Tibial artery (tissue), 4 donors: Measurements from ENCODE around the gene CD180.

Experiments
- DNase-seq, 2 donors: peaks; one replicate each; pipeline ENCODE4 v3.0.0-alpha.2; 2019
- H3K27ac ChIP-seq, 2 donors: fragments of 200-600 bp; sonication (generic) in 1 of 2; 1 replicate in 1 of 2; 2 replicates in 1 of 2; pipeline ENCODE4 v1.5.1; 2018 to 2019; ENCODE audit warnings: mild to moderate bottlenecking in 1 of 2
- H3K27me3 ChIP-seq, 2 donors: fragments of 200-600 bp; sonication (generic) in 1 of 2; one replicate each; pipeline versions ENCODE4 v1.5.1 to v1.6.0; 2016 to 2019
- H3K36me3 ChIP-seq, 3 donors: fragments of 200-600 bp; sonication (generic) in 2 of 3; one replicate each; pipeline ENCODE4 v1.5.1; 2016 to 2019; ENCODE audit warnings: mild to moderate bottlenecking in 2 of 3
- H3K4me1 ChIP-seq, 4 donors: fragments of 200-600 bp; sonication (generic) in 2 of 4; 1 replicate in 3 of 4; 2 replicates in 1 of 4; pipeline ENCODE4 v1.5.1; 2016 to 2019
- H3K4me3 ChIP-seq, 2 donors: fragments of 200-600 bp; sonication (generic) in 1 of 2; 1 replicate in 1 of 2; 2 replicates in 1 of 2; pipeline ENCODE4 v1.5.1; 2018 to 2019; ENCODE audit warnings: mild to moderate bottlenecking in 2 of 2
- H3K9me3 ChIP-seq, 3 donors: fragments of 200-600 bp; sonication (generic) in 1 of 3; one replicate each; pipeline ENCODE4 v1.5.1; 2016 to 2019
- CTCF ChIP-seq, 2 experiments: fragments of 200-600 bp in 1 of 2; fragments of 450-650 bp in 1 of 2; IDR thresholded peaks; one replicate each; pipeline ENCODE4 v1.5.1; 2017 to 2019; ENCODE audit warnings: antibody characterized with exemption in 2 of 2, mild to moderate bottlenecking in 1 of 2, moderate library complexity in 1 of 2
- intact Hi-C: fragments of 100-400 bp; cut with DNase I; formaldehyde crosslinking; loops from one replicate; pipeline ENCODE4 v1.15.0; 2023; ENCODE audit warnings: low total_unique reads

Gene CD180

DNA sequence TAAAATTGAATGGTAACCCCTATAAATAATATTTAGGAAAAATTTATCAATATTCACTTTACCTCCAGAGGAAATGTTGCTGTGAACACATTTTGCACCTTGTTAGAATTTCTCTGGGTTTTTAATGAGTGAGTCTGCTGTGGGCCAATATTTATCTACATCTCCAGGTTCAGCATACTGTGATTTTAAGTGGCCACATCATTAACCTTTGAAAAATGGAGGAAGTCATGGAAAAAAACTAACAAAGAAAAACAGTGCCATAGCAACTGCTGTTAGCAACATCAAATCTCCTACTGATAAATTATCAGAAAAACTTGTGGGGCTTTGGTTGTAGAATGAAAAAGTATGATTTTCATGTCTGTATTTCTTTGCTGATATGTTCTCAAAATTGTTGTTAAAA is 55.0 kb downstream of the CD180 start:
- peaks cover 38 to 73% (median 68%) of the 10 kb centered on the region in 3 donors for H3K36me3 ChIP-seq
- H3K27me3 ChIP-seq = no peaks in the 10 kb centered on the region
- no peaks in the 10 kb centered on the region for H3K9me3 ChIP-seq
- DNase-seq = no peak
- intact Hi-C loops = loop anchor here (10.0 kb wide), 1 partner anchor 327 kb away; no protein-coding TSS in a partner anchor
- no peak for TF ChIP-seq CTCF (IDR thresholded peaks at IDR 0.05)
- no peaks in the 10 kb centered on the region for H3K4me1 ChIP-seq
- no peak overlapping the region for H3K27ac ChIP-seq
- H3K4me3 ChIP-seq = no peak overlapping the region

GRCh38 chr5:67140413-67140812 is 56.2 kb downstream of the CD180 start:
- DNase-seq = no peak
- no peaks in the 10 kb centered on the region for H3K4me1 ChIP-seq
- no peaks in the 10 kb centered on the region for H3K9me3 ChIP-seq
- H3K27ac ChIP-seq = no peak overlapping the region
- TF ChIP-seq CTCF (IDR thresholded peaks at IDR 0.05) = no peak
- H3K27me3 ChIP-seq = no peaks in the 10 kb centered on the region
- H3K36me3 ChIP-seq = peaks cover 44 to 72% (median 70%) of the 10 kb centered on the region in 3 donors
- no peak overlapping the region for H3K4me3 ChIP-seq
- intact Hi-C loops = loop anchor here (10.0 kb wide), 1 partner anchor 326 kb away; no protein-coding TSS in a partner anchor

DNA sequence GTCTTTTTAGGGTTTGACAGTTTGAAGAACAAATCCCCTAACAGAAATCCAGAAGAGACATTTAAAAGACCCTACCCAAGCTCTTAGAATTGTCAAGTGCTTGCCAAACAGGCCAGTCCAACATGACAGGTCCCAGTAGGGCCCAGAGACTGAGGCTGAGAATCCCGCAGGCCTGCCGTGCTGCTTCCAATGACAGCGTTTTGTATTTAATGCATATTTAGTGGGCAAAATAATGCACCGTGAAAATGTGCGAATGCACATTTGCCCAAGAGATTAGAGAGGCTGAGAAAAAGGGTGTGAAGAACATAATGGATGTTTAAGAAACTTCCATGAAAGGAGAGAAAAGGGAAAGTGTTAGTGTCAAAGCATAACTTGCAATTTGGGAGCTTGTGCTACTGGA is 57.6 kb downstream of the CD180 start:
- no peak for TF ChIP-seq CTCF (IDR thresholded peaks at IDR 0.05)
- H3K27me3 ChIP-seq = no peaks in the 10 kb centered on the region

DNA sequence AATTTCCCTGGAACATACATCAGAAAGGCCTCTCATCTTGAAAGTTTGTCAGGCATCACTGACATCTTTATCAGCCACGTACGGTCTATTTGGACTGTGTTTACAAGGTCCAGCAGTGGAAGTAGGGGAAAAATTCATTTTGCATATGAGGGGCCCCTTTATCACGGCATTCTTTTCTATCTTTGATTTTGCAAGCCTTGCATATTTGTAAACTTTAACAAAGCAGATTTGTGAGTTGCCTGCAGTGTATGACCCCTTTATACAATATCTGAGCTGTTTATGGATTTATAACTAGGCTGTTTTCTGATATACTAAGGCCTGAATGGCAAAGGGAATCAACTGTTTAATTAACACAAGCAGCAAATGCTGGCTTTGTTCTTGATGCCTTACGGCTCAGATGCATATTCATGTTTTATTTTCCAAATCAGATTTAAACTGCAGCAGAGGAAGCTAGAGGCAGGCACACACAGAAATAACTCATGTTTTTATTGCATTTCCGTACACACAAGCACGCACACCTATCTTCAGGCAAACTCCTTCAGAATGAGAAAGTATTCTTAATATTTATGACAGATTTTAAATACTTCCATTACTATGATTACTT is 61.1 kb downstream of the CD180 start:
- TF ChIP-seq CTCF (IDR thresholded peaks at IDR 0.05) = no peak
- peaks cover 17 to 60% (median 44%) of the 10 kb centered on the region in 3 donors for H3K36me3 ChIP-seq

More for the DNA sequence above, 57.6 kb downstream of the CD180 start:
- no peak for DNase-seq
- Histone ChIP-seq H3K4me3 (no peak overlapping the region), H3K4me1 (no peaks in the 10 kb centered on the region), H3K9me3 (no peaks in the 10 kb centered on the region), H3K36me3 (peaks cover 31 to 72% (median 57%) of the 10 kb centered on the region in 3 donors), H3K27ac (no peak overlapping the region)
- intact Hi-C loops = no loop called here

GRCh38 chr5:67133776-67134175 is 62.8 kb downstream of the CD180 start:
- H3K9me3 ChIP-seq = no peaks in the 10 kb centered on the region
- no peak overlapping the region for H3K27ac ChIP-seq
- DNase-seq = no peak
- no peaks in the 10 kb centered on the region for H3K4me1 ChIP-seq
- TF ChIP-seq CTCF (IDR thresholded peaks at IDR 0.05) = no peak
- H3K27me3 ChIP-seq = no peaks in the 10 kb centered on the region
- intact Hi-C loops = no loop called here
- no peak overlapping the region for H3K4me3 ChIP-seq
- H3K36me3 ChIP-seq = peaks cover 22 to 49% (median 45%) of the 10 kb centered on the region in 3 donors

More for the DNA sequence above, 61.1 kb downstream of the CD180 start:
- intact Hi-C loops = no loop called here
- H3K27me3 ChIP-seq = no peaks in the 10 kb centered on the region
- no peak overlapping the region for H3K27ac ChIP-seq
- H3K4me3 ChIP-seq = no peak overlapping the region
- H3K4me1 ChIP-seq = no peaks in the 10 kb centered on the region
- no peaks in the 10 kb centered on the region for H3K9me3 ChIP-seq
- DNase-seq = no peak
